Measurements from ENCODE around the gene PTPRN2. TPM values are rescaled to one million over a fixed set of nuclear protein-coding genes. Genes with fewer than 3 reads are reported as not detected.

The PTPRN2 gene
- total RNA-seq, 2 donors from 2014 or later: 26.1 to 55.5 TPM

- no peaks in the 10 kb centered on the region for H3K4me1 ChIP-seq (replicated peaks)
- no peak overlapping the region for H3K4me3 ChIP-seq
- WGBS: 84% methylated on average over 11 of the region's 11 CpGs
- H3K9me3 ChIP-seq: no peaks in the 10 kb centered on the region
- no peak for TF ChIP-seq CTCF (IDR thresholded peaks at IDR 0.05)
- no peak for TF ChIP-seq POLR2A (IDR thresholded peaks at IDR 0.05)
- TF ChIP-seq POLR2AphosphoS5 (IDR thresholded peaks at IDR 0.05): no peak
- no peak overlapping the region for H3K27ac ChIP-seq
- no peak for DNase-seq (ENCODE audit: low spot score)
- intact Hi-C loops (cut with DNase I): no loop called here
- H3K27me3 ChIP-seq (replicated peaks; ENCODE audit: insufficient read depth): no peaks in the 10 kb centered on the region
- H3K36me3 ChIP-seq: no peaks in the 10 kb centered on the region
Measured at GRCh38 chr7:158032561-158033115, 555.0 kb downstream of the PTPRN2 start.

GRCh38 chr7:158031867-158032308, 555.7 kb downstream of the PTPRN2 start:
- WGBS: 67% methylated on average over 13 of the region's 13 CpGs
- intact Hi-C loops (cut with DNase I): no loop called here
- Histone ChIP-seq H3K4me1 (replicated peaks) (no peaks in the 10 kb centered on the region), H3K36me3 (no peaks in the 10 kb centered on the region), H3K27ac (no peak overlapping the region), H3K4me3 (no peak overlapping the region), H3K9me3 (no peaks in the 10 kb centered on the region), H3K27me3 (replicated peaks; ENCODE audit: insufficient read depth) (no peaks in the 10 kb centered on the region)
- TF ChIP-seq POLR2AphosphoS5 (IDR thresholded peaks at IDR 0.05): no peak
- TF ChIP-seq POLR2A (IDR thresholded peaks at IDR 0.05): no peak
- TF ChIP-seq CTCF (IDR thresholded peaks at IDR 0.05): no peak
- DNase-seq (ENCODE audit: low spot score): no peak

GRCh38 chr7:158030566-158030965, 557.1 kb downstream of the PTPRN2 start:
- WGBS: 91% methylated on average over 11 of the region's 11 CpGs

GRCh38 chr7:158030071-158030470, 557.6 kb downstream of the PTPRN2 start:
- Histone ChIP-seq H3K4me1 (replicated peaks) (no peaks in the 10 kb centered on the region), H3K36me3 (no peaks in the 10 kb centered on the region), H3K4me3 (no peak overlapping the region), H3K9me3 (no peaks in the 10 kb centered on the region), H3K27ac (no peak overlapping the region), H3K27me3 (replicated peaks; ENCODE audit: insufficient read depth) (no peaks in the 10 kb centered on the region)
- WGBS: 91% methylated on average over 10 of the region's 10 CpGs
- intact Hi-C loops (cut with DNase I): no loop called here
- TF ChIP-seq POLR2A (IDR thresholded peaks at IDR 0.05) (no peak), CTCF (IDR thresholded peaks at IDR 0.05) (no peak), POLR2AphosphoS5 (IDR thresholded peaks at IDR 0.05) (no peak)
- DNase-seq (ENCODE audit: low spot score): no peak

More at GRCh38 chr7:158030566-158030965, 557.1 kb downstream of the PTPRN2 start:
- intact Hi-C loops (cut with DNase I): no loop called here
- Histone ChIP-seq H3K4me3 (no peak overlapping the region), H3K27me3 (replicated peaks; ENCODE audit: insufficient read depth) (no peaks in the 10 kb centered on the region), H3K9me3 (no peaks in the 10 kb centered on the region), H3K4me1 (replicated peaks) (no peaks in the 10 kb centered on the region), H3K27ac (no peak overlapping the region), H3K36me3 (no peaks in the 10 kb centered on the region)
- TF ChIP-seq POLR2AphosphoS5 (IDR thresholded peaks at IDR 0.05) (no peak), CTCF (IDR thresholded peaks at IDR 0.05) (no peak), POLR2A (IDR thresholded peaks at IDR 0.05) (no peak)
- DNase-seq (ENCODE audit: low spot score): no peak

- Histone ChIP-seq H3K27ac (peak overlapping the region in 1 of 2 donors; percentile 52), H3K4me3 (no peak overlapping the region), H3K36me3 (no peaks in the 10 kb centered on the region), H3K9me3 (no peaks in the 10 kb centered on the region), H3K27me3 (replicated peaks; ENCODE audit: insufficient read depth) (no peaks in the 10 kb centered on the region), H3K4me1 (replicated peaks) (no peaks in the 10 kb centered on the region)
- WGBS: 32% methylated on average over 5 of the region's 5 CpGs
- no peak for DNase-seq (ENCODE audit: low spot score)
- intact Hi-C loops (cut with DNase I): no loop called here
- TF ChIP-seq POLR2A (IDR thresholded peaks at IDR 0.05) (no peak), POLR2AphosphoS5 (IDR thresholded peaks at IDR 0.05) (no peak)
Measured at GRCh38 chr7:158029509-158029908, 558.1 kb downstream of the PTPRN2 start.
